GM13977 (cell line): ENCODE data around the gene PTMA.

Source experiments
- DNase-seq: peaks from one replicate; pipeline ENCODE4 v3.0.0; 2012; ENCODE audit warnings: low spot score
- in situ Hi-C: fragments of 300-500 bp; cut with MboI; formaldehyde crosslinking; loops from one replicate; pipeline ENCODE4 v1.12.0; 2022; ENCODE audit warnings: low sequenced_read_pairs, low pct_unique_long_range_greater_than_20kb, mixed read lengths, inconsistent platforms; ENCODE audit not compliant: unreplicated experiment
- TF ChIP-seq, protein P1 (sequence below): IDR thresholded peaks from 2 replicates; pipeline ENCODE4 v1.5.1; 2012; ENCODE audit warnings: mild to moderate bottlenecking, control low read depth; ENCODE audit not compliant: insufficient read depth; ENCODE audit errors: extremely low read depth, missing control alignments

The PTMA gene

DNA sequence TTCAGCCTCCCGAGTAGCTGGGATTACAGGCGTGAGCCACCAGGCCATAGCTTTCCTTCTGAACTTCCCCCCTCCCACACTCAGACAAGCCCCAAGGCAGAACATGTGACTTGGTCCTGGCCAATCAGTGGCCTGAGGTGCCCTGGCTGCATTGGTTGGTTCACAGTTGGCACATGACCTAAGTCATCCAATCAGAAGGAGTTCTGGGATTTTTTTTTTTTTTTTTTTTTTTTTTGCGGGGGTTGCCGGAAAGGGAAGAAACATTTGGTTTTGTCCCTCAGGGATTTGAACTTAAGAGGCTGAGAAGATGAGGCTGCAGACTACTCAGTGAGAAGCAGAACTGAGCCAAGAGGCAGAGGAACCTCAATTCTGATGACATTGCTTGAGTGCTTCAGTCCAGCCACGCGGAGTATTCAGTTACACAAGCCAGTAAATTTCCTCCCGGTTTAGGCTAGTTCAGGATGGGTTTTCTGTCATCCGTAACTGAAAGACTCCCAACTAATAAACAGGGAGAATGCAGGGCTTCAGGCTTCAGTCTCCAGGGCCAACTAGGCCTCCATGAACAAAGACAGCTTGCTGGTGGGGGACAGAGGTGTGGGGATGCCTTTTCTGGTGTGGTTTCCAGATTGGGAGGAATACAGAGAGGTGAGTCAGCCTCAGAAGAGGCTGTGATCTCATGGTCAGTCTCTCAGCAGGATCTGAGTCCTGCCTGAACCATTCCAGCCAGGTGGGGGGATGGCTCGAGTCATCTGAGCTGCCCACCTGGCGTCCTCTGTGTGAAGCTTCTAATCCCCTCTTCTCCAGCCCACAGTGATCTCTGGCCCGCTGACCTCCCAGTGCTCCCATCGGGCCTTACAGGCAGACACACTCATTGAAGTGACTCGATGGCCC lies 9.2 kb downstream of the PTMA start:
- peak; percentile 74 for DNase-seq
- TF ChIP-seq, protein P1, sequence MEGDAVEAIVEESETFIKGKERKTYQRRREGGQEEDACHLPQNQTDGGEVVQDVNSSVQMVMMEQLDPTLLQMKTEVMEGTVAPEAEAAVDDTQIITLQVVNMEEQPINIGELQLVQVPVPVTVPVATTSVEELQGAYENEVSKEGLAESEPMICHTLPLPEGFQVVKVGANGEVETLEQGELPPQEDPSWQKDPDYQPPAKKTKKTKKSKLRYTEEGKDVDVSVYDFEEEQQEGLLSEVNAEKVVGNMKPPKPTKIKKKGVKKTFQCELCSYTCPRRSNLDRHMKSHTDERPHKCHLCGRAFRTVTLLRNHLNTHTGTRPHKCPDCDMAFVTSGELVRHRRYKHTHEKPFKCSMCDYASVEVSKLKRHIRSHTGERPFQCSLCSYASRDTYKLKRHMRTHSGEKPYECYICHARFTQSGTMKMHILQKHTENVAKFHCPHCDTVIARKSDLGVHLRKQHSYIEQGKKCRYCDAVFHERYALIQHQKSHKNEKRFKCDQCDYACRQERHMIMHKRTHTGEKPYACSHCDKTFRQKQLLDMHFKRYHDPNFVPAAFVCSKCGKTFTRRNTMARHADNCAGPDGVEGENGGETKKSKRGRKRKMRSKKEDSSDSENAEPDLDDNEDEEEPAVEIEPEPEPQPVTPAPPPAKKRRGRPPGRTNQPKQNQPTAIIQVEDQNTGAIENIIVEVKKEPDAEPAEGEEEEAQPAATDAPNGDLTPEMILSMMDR: no peak
- in situ Hi-C loops: loop anchor here (10.0 kb wide), 1 partner anchor 103 kb away; no protein-coding TSS in a partner anchor

DNA sequence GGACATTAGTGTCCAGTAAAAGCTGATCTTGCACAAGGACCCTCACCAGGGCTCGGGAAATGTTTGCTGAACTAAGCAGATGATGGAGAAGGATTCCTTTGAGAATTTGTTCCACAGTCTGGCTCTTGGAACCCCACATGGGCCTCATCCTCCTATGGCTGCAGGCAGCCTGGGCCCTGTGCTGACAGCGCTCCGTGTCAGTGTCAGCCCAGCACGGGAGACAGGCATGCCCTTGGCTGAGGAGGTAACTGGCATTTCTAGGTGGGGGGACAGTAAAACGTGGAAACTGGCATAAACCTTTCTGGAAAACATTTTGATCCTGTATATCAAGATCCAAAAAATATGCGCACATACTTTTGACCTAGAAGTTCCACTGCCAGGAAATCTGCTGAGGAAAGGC lies 10.5 kb downstream of the PTMA start:
- DNase-seq: no peak
- TF ChIP-seq, protein P1: no peak
- in situ Hi-C loops: loop anchor here (10.0 kb wide), 1 partner anchor 104 kb away; no protein-coding TSS in a partner anchor

GRCh38 chr2:231720292-231720986 lies 12.1 kb downstream of the PTMA start:
- in situ Hi-C loops: no loop called here
- no peak for DNase-seq
- TF ChIP-seq, protein P1: no peak

GRCh38 chr2:231720987-231721966 lies 13.0 kb downstream of the PTMA start:
- in situ Hi-C loops: no loop called here
- peak; percentile 64 for DNase-seq
- TF ChIP-seq, protein P1: no peak

- in situ Hi-C loops: no loop called here
- TF ChIP-seq, protein P1: no peak
Measured at GRCh38 chr2:231722721-231723307, 14.5 kb downstream of the PTMA start.

More at GRCh38 chr2:231722721-231723307, 14.5 kb downstream of the PTMA start:
- DNase-seq: no peak
